HG02763 (cell line): ENCODE measurements around the gene TPPP3.

Experiments used
- ATAC-seq: cut with Tn5 transposase; IDR thresholded peaks from one replicate; pipeline ENCODE4 v1.9.1; 2021; ENCODE audit warnings: mild to moderate bottlenecking, moderate library complexity; ENCODE audit not compliant: unreplicated experiment

The TPPP3 gene

DNA sequence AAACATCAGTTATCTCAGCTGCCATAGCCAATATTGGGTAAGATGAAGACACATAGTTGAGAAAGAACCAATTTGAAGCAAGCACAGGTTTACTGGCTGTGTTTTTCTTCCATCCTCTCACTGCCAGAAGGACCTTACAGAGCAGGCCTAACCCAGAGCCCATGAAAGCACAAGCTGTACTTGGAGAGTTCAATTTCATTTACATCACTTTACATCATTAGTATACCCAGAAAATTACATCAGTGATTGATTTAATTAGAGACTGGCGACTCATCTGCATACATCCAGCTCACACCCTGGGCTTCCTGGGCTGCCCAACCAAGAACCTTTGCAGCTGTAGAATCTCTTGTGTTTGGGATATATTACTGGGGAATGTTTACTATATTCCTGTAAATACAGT, 43.0 kb downstream of the TPPP3 start:
- no peak for ATAC-seq

DNA sequence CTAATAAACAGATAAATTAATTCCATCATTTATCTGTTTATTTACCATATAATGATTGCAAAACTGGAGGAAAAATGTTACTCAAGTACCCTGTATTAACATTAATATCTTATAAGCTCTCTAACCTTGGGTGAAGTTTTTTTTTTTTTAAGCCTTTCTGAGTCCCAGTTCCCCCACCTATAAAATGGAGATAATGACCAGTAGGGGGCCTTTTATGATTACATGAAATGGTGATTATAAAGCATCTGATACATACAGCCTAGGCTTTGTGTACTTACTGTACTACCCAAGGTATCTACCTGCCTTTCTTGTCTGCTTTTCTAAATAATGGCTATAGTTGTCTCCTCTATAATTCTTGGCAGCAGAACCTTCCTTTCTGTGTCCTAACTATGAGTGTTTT, 44.1 kb downstream of the TPPP3 start:
- ATAC-seq, result no peak

DNA sequence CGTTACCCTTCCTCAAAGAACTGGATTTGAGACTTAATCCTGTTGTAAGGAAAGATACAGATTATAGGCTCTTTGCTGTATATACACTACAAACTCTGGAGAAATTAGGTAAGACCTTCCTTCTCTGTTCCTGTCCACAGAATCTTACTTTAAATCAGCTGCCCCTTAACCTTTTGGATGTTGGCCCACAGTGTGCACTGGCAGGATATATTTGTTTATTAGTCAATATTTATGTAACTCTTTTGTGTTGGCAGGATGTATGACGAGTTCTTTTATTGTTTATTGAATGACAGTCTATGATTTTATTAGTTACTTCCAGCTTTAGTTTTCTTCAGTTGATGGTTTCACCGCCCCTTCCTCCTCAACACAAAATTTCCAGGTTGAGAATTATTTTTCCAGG, 47.0 kb downstream of the TPPP3 start:
- no peak for ATAC-seq

DNA sequence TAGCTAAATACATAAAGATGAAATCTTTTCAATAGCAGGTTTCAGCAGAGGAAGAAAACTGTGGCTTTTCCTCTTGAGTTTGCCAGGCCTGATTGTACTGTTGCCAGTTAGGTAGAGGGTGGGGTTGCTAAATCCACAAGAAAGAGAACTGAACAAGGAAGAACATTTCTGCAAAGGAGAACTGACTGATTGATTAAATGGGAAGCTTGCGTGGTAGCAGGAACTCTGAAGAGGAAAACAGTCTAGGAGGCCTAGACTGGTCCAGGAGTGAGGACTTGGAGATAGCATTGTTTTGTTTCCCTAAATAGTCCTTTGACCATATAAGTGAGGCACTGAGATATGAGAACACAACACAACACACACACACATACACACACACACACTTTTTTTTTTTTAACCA, 47.9 kb downstream of the TPPP3 start:
- no peak for ATAC-seq

DNA sequence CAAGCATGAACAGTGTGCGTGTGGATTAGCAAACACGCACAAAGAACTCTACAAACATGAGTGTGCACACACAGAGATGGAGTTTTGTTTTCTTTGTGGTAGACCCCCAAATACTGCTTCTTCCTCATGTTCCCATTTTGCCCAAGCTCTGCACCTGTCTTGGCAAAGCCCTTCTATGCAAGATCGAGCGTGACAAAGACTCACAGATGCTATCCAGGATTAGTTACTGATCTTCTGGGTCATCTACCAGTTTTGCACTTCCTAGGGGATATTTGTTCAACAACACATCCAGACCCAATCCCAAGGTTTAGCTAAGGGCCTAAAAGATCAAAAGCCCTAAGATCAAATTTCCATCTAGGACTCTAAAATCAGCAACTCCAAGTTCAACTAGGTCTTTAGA, 50.7 kb downstream of the TPPP3 start:
- ATAC-seq, result no peak

DNA sequence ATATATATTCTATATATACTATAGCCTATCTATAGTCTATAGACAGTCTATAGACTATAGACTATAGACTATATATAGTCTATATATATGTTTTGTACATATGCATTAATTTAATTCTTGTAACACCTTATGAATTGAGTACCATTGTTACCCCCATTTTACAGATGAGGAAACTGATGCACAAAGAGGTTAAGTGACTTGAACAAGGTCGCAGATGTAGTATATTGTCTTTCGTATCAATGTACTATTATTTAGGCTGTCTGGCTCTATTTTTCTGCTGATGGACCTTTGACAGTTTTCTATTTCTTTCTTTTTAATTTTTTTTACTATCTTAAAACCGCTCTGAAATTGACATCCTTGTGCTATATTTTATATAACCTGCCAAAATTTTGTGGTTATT, 52.0 kb downstream of the TPPP3 start:
- no peak for ATAC-seq
